Calu3 (cell line): ENCODE data around the gene MRGPRE. TPM values are rescaled to one million over a fixed set of nuclear protein-coding genes. Genes with fewer than 3 reads are reported as not detected.

Source experiments
- BruUV-seq: library from RNA; stranded (reverse); fragments of 400-500 nt; replicated peaks from 2 replicates; lab custom pipeline; 2021; lab: Mats Ljungman, UMichigan
- CTCF ChIA-PET: fragments of 300-600 bp; sonication (Branson Sonifier 250); formaldehyde crosslinking; loops from one replicate; lab custom pipeline; 2022; ENCODE audit warnings: antibody characterized with exemption; lab: Charles Lee
- DNase-seq: peaks from one replicate; pipeline ENCODE4 v3.0.0; 2022
- H3K27ac Mint-ChIP-seq: one replicate; pipeline ENCODE4 v1.8.0; 2022; ENCODE audit warnings: mixed read lengths; ENCODE audit not compliant: unreplicated experiment
- H3K27me3 Mint-ChIP-seq: one replicate; pipeline ENCODE4 v1.8.0; 2022; ENCODE audit warnings: mixed read lengths; ENCODE audit not compliant: unreplicated experiment
- H3K36me3 Mint-ChIP-seq: one replicate; pipeline ENCODE4 v1.8.0; 2022; ENCODE audit warnings: mild to moderate bottlenecking, moderate library complexity, mixed read lengths; ENCODE audit not compliant: insufficient read depth, unreplicated experiment
- H3K4me1 Mint-ChIP-seq: one replicate; pipeline ENCODE4 v1.8.0; 2022; ENCODE audit warnings: mild to moderate bottlenecking, low read depth, mixed read lengths; ENCODE audit not compliant: unreplicated experiment
- H3K4me3 Mint-ChIP-seq: one replicate; pipeline ENCODE4 v1.8.0; 2022; ENCODE audit warnings: mild to moderate bottlenecking, low read depth, moderate library complexity, mixed read lengths; ENCODE audit not compliant: unreplicated experiment
- H3K9me3 Mint-ChIP-seq: one replicate; pipeline ENCODE4 v1.8.0; 2022; ENCODE audit warnings: low read depth, mixed read lengths; ENCODE audit not compliant: unreplicated experiment
- intact Hi-C: fragments of 100-400 bp; cut with micrococcal nuclease; formaldehyde crosslinking; loops from one replicate; pipeline ENCODE4 v1.10.0; 2022; ENCODE audit not compliant: unreplicated experiment
- total RNA-seq: library from RNA; stranded (reverse); gene quantifications from 2 replicates; pipeline ENCODE4 v1.2.3, GENCODE V29; 2022
- TF ChIP-seq, protein P1 (sequence below): fragments of 200-600 bp; IDR thresholded peaks from one replicate; pipeline ENCODE4 v1.8.0; 2022; ENCODE audit warnings: antibody characterized with exemption; ENCODE audit not compliant: unreplicated experiment

MRGPRE gene
- total RNA-seq, 1 experiment from 2014 or later, result not detected

DNA sequence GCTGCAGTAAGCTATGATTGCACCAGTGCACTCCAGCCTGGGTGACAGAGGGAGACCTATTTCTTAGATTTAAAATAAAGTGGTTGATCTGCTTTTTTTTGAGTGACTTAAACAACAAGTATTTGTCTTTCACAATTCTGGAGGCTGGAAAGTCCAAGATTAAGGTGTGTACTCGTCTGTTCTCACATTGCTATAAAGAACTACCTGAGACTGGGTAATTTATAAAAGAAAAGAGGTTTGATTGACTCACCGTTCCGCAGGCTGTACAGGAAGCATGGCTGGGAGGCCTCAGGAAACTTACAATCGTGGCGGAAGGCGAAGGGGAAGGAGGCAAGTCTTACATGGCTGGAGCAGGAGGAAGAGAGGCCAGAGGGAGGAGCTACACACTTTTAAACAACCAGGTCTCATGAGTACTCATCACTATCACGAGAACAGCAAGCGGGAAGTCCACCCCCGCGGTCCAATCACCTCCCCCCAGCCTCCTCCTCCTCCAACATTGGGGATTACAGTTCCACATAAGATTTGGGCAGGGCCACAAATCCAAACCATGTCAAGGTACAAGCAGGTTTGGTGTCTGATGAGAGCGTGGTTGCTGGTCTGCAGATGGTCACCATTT, 47.4 kb downstream of the MRGPRE start:
- intact Hi-C loops, result no loop called here
- no peaks in the 10 kb centered on the region for H3K4me1 Mint-ChIP-seq
- H3K27ac Mint-ChIP-seq, result no peak overlapping the region
- H3K27me3 Mint-ChIP-seq, result peaks cover 87% of the 10 kb centered on the region
- BruUV-seq, result no TSS peak
- no peaks in the 10 kb centered on the region for H3K36me3 Mint-ChIP-seq
- H3K4me3 Mint-ChIP-seq, result no peak overlapping the region
- no peaks in the 10 kb centered on the region for H3K9me3 Mint-ChIP-seq
- no peak for DNase-seq
- CTCF ChIA-PET, result interaction anchor here (0.7 kb wide), 1 partner anchor 246 kb away, joined by 3 read pairs; no protein-coding TSS in a partner anchor
- TF ChIP-seq, protein P1, sequence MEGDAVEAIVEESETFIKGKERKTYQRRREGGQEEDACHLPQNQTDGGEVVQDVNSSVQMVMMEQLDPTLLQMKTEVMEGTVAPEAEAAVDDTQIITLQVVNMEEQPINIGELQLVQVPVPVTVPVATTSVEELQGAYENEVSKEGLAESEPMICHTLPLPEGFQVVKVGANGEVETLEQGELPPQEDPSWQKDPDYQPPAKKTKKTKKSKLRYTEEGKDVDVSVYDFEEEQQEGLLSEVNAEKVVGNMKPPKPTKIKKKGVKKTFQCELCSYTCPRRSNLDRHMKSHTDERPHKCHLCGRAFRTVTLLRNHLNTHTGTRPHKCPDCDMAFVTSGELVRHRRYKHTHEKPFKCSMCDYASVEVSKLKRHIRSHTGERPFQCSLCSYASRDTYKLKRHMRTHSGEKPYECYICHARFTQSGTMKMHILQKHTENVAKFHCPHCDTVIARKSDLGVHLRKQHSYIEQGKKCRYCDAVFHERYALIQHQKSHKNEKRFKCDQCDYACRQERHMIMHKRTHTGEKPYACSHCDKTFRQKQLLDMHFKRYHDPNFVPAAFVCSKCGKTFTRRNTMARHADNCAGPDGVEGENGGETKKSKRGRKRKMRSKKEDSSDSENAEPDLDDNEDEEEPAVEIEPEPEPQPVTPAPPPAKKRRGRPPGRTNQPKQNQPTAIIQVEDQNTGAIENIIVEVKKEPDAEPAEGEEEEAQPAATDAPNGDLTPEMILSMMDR, result no peak

- DNase-seq, result no peak
- H3K27me3 Mint-ChIP-seq, result peaks cover 80% of the 10 kb centered on the region
- TF ChIP-seq, protein P1, result no peak
- no peak overlapping the region for H3K4me3 Mint-ChIP-seq
- CTCF ChIA-PET, result no interaction called here
- H3K27ac Mint-ChIP-seq, result no peak overlapping the region
- no peaks in the 10 kb centered on the region for H3K4me1 Mint-ChIP-seq
- BruUV-seq, result no TSS peak
- H3K9me3 Mint-ChIP-seq, result no peaks in the 10 kb centered on the region
- intact Hi-C loops, result no loop called here
- no peaks in the 10 kb centered on the region for H3K36me3 Mint-ChIP-seq
Measured at GRCh38 chr11:3183523-3183922, 48.7 kb downstream of the MRGPRE start.

DNA sequence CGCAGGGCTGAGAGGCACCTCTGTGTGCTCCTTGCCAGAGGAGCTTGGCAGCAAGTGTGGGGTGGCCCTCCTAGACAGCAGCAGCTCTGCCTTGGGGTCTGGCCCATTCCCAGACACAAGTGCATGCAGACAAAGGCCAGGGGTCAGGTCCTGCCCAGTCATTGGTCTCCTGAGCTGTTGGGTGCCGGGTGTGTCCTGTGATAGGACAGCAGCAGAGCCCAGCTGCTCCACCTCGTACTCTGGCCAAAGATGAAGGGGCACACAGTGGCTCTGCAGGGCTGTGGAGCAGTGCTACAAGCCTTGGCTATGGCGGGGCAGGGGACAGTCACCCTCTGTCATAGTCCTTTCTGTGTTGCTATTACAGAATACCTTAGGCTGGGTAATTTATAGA, 49.8 kb downstream of the MRGPRE start:
- no peak overlapping the region for H3K27ac Mint-ChIP-seq
- CTCF ChIA-PET, result no interaction called here
- H3K27me3 Mint-ChIP-seq, result peaks cover 70% of the 10 kb centered on the region
- intact Hi-C loops, result no loop called here
- TF ChIP-seq, protein P1, result no peak
- no peak for DNase-seq
- no peaks in the 10 kb centered on the region for H3K36me3 Mint-ChIP-seq
- H3K4me1 Mint-ChIP-seq, result no peaks in the 10 kb centered on the region
- no TSS peak for BruUV-seq
- no peaks in the 10 kb centered on the region for H3K9me3 Mint-ChIP-seq
- H3K4me3 Mint-ChIP-seq, result no peak overlapping the region

- CTCF ChIA-PET, result no interaction called here
- Mint-ChIP-seq H3K27me3 (peaks cover 64% of the 10 kb centered on the region), H3K4me1 (no peaks in the 10 kb centered on the region), H3K9me3 (no peaks in the 10 kb centered on the region), H3K4me3 (no peak overlapping the region), H3K27ac (no peak overlapping the region), H3K36me3 (no peaks in the 10 kb centered on the region)
- intact Hi-C loops, result no loop called here
- DNase-seq, result no peak
- TF ChIP-seq, protein P1, result no peak
- BruUV-seq, result no TSS peak
Measured at GRCh38 chr11:3181725-3182461, 50.3 kb downstream of the MRGPRE start.
